Inflammatory macrophage treated with lipopolysaccharide for 4 hours (primary cell): ENCODE results near the gene EPHX1.
"Not testable (repeated sequence)": the region's sequence is repeated elsewhere in the genome, so short reads cannot be mapped to it uniquely, and the experiment has no call there.

ENCODE experiments used
- DNase-seq: peaks from one replicate; pipeline ENCODE4 v3.0.0-alpha.2; 2020

EPHX1 gene

GRCh38 chr1:225777583-225778336 is 32.2 kb upstream of the EPHX1 start, which contains the start of gene SRP9:
TSS of gene SRP9 (plus strand) at chr1:225777826. CDS start at chr1:225777941, 115 bp downstream.
- DNase-seq: peak; percentile 99

- no peak for DNase-seq
Observed at GRCh38 chr1:225778337-225778669, 31.6 kb upstream of the EPHX1 start.

- not testable (repeated sequence) for DNase-seq
Observed at GRCh38 chr1:225779165-225779564, 30.8 kb upstream of the EPHX1 start.

- no peak for DNase-seq
Observed at GRCh38 chr1:225780134-225780533, 29.8 kb upstream of the EPHX1 start.

GRCh38 chr1:225780630-225781029 is 29.3 kb upstream of the EPHX1 start:
- DNase-seq: peak; percentile 55

- not testable (repeated sequence) for DNase-seq
Observed at GRCh38 chr1:225789142-225789541, 20.8 kb upstream of the EPHX1 start.

- DNase-seq: no peak
Observed at GRCh38 chr1:225794954-225795353, 15.0 kb upstream of the EPHX1 start.

- not testable (repeated sequence) for DNase-seq
Observed at GRCh38 chr1:225796097-225796496, 13.8 kb upstream of the EPHX1 start.

GRCh38 chr1:225801146-225801545 is 8.8 kb upstream of the EPHX1 start:
- not testable (repeated sequence) for DNase-seq

- DNase-seq: no peak
Observed at GRCh38 chr1:225806249-225806648, 3.7 kb upstream of the EPHX1 start.

- not testable (repeated sequence) for DNase-seq
Observed at GRCh38 chr1:225806736-225807135, 3.2 kb upstream of the EPHX1 start.

- no peak for DNase-seq
Observed at GRCh38 chr1:225808136-225808535, 1.8 kb upstream of the EPHX1 start.

- peak; percentile 14 for DNase-seq
Observed at GRCh38 chr1:225810579-225811538, 935 bp downstream of the EPHX1 start.

GRCh38 chr1:225811622-225812487 is 1.9 kb downstream of the EPHX1 start:
- no peak for DNase-seq

- DNase-seq: no peak
Observed at GRCh38 chr1:225812488-225813213, 2.7 kb downstream of the EPHX1 start.

- peak; percentile 80 for DNase-seq
Observed at GRCh38 chr1:225813214-225813964, 3.5 kb downstream of the EPHX1 start.

- DNase-seq: no peak
Observed at GRCh38 chr1:225814381-225814780, 4.5 kb downstream of the EPHX1 start.

GRCh38 chr1:225815090-225815489 is 5.2 kb downstream of the EPHX1 start:
- not testable (repeated sequence) for DNase-seq

GRCh38 chr1:225815526-225816178 is 5.7 kb downstream of the EPHX1 start:
- no peak for DNase-seq

- DNase-seq: no peak
Observed at GRCh38 chr1:225816643-225817538, 7.0 kb downstream of the EPHX1 start.
